GM08714 (cell line): ENCODE results near the gene CCNY.

Experiments used
- H3K4me3 ChIP-seq: fragments of 200-500 bp; sonication (Bioruptor generic); 2 replicates; pipeline ENCODE4 v1.5.1; 2014; ENCODE audit warnings: mild to moderate bottlenecking, low read length, inconsistent platforms
- ZNF274 ChIP-seq: IDR thresholded peaks from 2 replicates; pipeline ENCODE4 v1.6.1; 2012; ENCODE audit warnings: mild to moderate bottlenecking, low read depth, low read length

The CCNY gene

DNA sequence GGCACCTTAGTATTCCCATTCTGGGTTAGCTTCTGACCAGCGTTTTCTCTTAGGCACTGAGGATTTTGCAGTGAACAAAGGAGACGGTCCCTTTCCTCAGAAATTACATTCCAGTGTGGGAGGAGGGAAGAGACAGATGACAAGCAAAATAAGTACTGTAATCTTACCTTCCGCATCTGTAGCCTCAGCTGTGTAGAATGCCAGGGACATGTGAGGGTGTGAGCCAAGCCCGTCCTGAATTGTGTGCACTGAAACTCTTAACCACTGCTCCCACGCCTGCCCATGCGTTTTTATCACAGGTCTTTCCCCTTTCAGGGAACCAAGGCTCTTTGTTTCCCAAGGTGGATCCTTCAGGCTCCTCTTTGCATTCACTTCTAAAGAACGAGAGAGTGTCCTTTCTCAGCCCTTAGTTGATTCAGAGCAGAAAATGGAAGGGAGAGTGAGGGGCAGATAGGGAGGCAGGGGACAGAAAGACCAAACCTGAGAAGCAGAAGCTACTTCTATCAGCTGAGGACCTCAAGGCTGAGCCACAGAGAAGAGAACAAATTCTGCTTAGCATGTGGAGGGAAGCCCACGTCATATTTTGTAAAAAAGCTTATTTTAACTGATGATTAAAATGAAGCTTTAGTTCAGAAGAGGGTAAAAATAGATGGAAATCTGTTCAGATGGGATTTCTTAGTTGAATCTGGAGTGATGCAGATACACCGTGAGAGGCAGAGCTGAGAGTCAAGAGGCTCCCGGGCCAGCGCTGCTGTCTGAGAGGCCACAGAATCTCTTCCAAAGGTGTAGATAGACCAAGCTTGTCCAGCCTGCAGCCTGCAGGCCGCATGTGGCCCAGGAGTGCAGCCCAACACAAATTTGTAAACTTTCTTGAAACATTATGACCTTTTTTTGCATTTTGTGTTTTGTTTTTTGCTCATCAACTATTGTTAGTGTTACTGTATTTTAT is 122.5 kb downstream of the CCNY start:
- no peak for TF ChIP-seq ZNF274

GRCh38 chr10:35459449-35459847 is 123.1 kb downstream of the CCNY start:
- no peak overlapping the region for H3K4me3 ChIP-seq
- no peak for TF ChIP-seq ZNF274

More for the DNA sequence above, 122.5 kb downstream of the CCNY start:
- no peak overlapping the region for H3K4me3 ChIP-seq

DNA sequence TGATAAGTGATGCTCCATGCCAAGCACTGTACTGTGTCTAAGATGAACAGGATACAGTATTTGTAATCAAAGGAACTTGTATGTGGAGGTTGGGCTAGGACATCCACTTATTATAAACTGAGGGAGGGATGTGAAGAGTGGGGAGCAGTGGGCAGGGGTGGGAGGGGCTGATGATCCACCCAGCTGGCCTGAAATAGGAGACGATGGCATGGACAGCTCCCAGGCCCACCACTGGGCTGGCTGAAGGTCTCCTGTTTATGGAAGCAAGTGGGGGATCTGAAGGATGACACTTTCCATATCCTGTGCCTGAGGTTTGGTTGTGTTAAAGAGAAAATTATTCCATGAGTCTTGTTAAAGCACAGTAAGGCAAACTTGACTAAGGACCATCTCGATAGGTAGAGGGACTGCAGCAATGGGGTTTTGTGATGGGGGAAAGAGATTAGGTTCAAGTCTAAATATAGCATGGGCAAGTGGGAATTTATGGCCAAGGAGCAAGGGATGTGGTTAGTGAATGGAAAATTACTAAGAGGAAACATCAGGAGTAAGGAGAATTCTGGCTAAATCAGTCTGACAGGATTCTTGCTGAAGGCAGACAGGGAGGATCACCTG is 124.6 kb downstream of the CCNY start:
- TF ChIP-seq ZNF274, result no peak
- H3K4me3 ChIP-seq, result no peak overlapping the region

DNA sequence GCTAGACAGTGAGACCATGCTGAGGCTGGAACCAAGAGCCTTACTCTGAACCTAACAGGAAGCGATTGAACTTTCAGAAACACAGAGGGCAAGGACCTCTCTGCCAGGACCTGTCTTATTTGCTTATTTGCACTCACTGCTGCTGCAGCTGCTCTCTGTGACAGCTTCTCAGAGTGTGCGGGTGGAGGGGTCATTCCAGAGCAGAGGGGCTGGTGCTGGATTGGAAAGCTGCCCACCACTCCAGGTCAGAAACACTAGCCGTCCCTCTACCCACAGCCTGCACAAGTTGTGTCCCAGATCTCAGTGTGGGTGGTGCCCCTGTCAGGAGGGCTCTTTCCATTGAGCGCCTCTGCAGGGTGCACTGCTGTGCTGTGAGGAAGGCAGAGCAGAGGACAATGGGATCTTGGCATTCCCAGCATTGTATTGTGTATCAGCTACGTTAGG is 126.2 kb downstream of the CCNY start:
- no peak overlapping the region for H3K4me3 ChIP-seq
- no peak for TF ChIP-seq ZNF274

GRCh38 chr10:35463105-35463867 is 127.0 kb downstream of the CCNY start:
- H3K4me3 ChIP-seq, result no peak overlapping the region
- TF ChIP-seq ZNF274, result no peak

DNA sequence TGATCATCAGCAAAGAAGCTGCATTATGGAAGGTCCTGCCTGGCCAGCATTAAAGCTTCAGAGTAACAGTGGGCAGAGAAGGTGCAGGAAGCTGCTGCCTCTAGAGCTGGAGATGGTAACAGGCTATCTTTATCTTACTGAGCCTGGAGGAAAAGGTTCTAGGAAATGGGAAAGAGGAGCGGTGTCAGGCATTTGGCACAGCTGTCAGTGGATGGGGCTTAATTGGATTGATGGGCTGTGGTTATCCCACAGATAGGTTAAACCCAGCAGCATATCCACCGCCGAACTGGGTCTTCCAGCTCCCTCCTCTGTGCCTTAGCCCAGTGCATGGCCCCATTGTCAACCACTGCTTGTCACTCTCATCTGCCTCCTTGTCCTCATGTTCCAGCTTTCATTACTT is 127.6 kb downstream of the CCNY start:
- no peak overlapping the region for H3K4me3 ChIP-seq
- no peak for TF ChIP-seq ZNF274

DNA sequence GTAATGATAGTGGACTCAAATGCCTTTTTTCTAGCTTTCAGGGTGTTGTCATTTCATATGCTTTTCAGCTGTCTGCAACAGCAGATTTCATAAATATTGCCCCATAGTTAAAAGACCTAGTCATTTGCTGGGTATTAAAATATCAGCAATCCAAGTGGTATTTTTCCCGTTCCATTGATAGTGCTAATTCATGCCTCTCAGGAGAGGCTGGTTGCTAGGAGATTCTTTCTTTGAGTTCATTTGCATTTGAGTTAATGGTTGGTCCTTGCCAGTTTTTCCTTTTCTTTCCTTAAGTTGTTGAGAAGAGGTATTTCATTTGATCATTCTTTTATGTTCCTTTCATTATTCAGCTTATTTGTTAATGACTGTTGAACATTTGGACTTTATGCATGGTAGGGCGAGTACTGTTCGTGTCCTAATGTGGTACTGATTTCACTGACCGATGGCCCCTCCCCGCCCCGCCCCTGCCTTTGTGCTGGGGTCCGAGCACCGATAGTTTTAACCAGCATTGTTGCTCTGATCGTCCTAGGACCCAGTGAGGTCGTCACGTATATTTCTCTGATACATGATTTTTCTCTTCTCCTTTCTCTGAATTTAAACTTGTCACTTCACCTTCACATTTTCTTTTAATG is 128.6 kb downstream of the CCNY start:
- H3K4me3 ChIP-seq, result no peak overlapping the region
- TF ChIP-seq ZNF274, result no peak

DNA sequence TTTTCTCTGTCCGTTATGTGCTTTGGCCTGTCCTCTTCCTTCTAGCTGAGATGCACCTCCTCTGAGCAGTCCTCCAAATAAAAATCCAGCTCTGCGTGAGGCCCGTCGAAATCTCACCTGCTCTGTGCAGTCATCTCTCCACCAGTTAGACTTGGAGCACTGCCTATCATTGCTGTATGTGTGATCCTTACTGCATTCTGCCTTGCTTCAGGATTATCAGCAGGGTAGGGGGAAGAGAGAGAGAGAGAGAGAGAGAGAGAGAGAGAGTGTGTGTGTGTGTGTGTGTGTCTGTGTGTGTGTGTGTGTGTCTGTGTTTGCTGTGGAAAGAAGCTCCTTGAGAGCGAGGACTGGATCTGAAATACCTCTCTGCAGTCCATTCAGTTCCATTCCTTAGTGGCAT is 129.4 kb downstream of the CCNY start:
- TF ChIP-seq ZNF274, result no peak
- no peak overlapping the region for H3K4me3 ChIP-seq

DNA sequence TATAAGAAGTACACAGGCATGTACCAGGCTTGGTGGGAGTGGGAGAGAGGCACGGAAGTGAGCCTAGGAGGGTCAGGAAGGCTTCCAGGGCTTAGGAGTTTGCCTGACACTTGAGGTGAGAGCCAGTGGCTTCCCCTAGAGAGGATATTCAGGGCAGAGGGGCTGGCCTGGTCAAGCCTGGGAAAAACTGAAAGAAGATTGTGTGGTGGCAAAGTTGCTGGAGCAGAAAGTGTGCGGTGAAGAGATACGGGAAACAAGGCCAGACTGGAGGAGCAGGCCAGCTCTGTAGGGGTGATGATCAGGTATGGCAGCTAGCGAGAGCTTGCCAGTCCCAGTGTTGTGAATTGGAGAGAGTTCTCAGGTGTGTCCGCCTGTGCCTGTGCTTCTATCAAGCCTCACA is 129.9 kb downstream of the CCNY start:
- no peak for TF ChIP-seq ZNF274
- no peak overlapping the region for H3K4me3 ChIP-seq

GRCh38 chr10:35466661-35467060 is 130.4 kb downstream of the CCNY start:
- TF ChIP-seq ZNF274, result no peak
- no peak overlapping the region for H3K4me3 ChIP-seq

GRCh38 chr10:35467186-35467585 is 130.9 kb downstream of the CCNY start:
- TF ChIP-seq ZNF274, result no peak
- H3K4me3 ChIP-seq, result no peak overlapping the region

GRCh38 chr10:35470248-35470924 is 134.1 kb downstream of the CCNY start:
- TF ChIP-seq ZNF274, result no peak

GRCh38 chr10:35470925-35471315 is 134.6 kb downstream of the CCNY start:
- no peak for TF ChIP-seq ZNF274
- H3K4me3 ChIP-seq, result no peak overlapping the region

More at GRCh38 chr10:35470248-35470924, 134.1 kb downstream of the CCNY start:
- H3K4me3 ChIP-seq, result no peak overlapping the region

GRCh38 chr10:35471435-35471834 is 135.1 kb downstream of the CCNY start:
- TF ChIP-seq ZNF274, result no peak
- H3K4me3 ChIP-seq, result no peak overlapping the region
